GM18907 (cell line): ENCODE data around the gene RABL3.
"Not testable (repeated sequence)": the region's sequence is repeated elsewhere in the genome, so short reads cannot be mapped to it uniquely, and the experiment has no call there.

Experiments used
- ATAC-seq: cut with Tn5 transposase; IDR thresholded peaks from one replicate; pipeline ENCODE4 v1.9.1; 2021; ENCODE audit warnings: mild to moderate bottlenecking, moderate library complexity; ENCODE audit not compliant: unreplicated experiment

RABL3 gene

DNA sequence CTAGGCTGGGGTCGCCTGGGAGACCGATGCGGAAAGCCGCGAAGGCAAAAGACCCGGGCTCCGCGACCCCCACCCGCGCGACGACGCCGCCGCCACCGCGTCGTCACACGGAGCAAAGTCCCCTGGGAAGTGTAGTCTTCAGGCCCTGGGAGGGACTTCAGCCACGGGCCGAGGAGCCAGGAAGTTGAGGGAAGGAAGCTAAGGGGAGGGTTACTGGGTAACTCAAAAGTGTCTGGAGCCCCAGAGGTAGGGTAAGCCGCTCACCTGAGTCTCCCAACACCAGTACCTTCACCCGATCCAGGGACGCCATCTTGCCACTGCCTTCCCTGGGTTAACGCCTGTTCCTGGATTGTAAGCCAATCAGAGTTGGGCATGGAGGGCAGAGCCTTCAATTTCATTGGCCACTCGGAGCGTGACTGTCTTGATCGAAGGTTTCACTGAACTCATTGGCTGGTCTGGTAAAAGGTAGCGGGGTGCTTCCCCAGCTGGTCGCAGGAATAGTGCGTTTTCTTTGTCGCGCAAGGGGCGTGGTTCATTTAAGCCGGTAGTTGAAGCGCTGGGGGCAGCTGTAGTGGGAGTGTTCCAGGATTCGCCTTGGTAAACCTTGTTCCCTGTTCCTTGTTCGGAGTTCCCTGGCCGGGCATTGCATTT, at the start of gene RABL3, which contains the start of gene GTF2E1:
Gene RABL3, minus strand, starts transcription at position 319 of the 651 bp plus-strand sequence. Its CDS starts 9 bp downstream, at position 310.
Gene GTF2E1, plus strand, starts transcription at position 547 of the 651 bp plus-strand sequence. CDS start 7,809 bp downstream, outside the sequence.
- peak; percentile 99 for ATAC-seq

- no peak for ATAC-seq
Observed at GRCh38 chr3:120791913-120792312, 49.6 kb upstream of the RABL3 start.

GRCh38 chr3:120791010-120791409, 48.7 kb upstream of the RABL3 start:
- no peak for ATAC-seq

DNA sequence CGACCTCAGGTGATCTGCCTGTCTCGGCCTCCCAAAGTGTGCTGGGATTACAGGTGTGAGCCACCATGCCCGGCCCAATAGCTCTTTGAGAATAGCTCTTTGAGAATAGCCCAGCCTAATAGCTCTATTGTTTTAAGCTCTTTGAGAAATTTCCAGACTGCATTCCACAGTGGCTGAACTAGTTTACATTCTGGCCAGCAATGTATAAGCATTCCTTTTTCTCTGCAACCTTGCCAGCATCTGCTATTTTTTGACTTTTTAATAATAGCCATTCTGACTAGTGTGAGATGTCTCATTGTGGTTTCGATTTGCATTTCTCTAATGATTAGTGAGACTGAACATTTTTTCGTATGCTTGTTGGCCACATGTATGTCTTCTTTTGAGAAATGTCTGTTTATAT, 43.5 kb upstream of the RABL3 start:
- ATAC-seq: peak; percentile 77

DNA sequence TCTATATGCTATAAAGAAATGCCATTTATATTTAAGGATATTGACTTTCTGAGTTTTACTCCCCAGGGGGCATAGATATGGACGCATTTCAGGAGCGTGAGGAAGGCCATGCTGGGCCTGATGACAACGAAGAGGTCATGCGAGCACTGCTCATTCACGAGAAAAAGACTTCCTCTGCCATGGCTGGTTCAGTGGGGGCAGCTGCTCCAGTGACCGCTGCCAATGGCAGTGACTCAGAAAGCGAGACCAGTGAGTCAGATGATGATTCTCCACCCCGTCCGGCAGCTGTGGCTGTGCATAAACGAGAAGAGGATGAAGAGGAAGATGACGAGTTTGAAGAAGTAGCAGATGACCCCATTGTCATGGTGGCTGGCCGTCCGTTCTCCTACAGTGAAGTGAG, 38.7 kb upstream of the RABL3 start:
- peak; percentile 92 for ATAC-seq

DNA sequence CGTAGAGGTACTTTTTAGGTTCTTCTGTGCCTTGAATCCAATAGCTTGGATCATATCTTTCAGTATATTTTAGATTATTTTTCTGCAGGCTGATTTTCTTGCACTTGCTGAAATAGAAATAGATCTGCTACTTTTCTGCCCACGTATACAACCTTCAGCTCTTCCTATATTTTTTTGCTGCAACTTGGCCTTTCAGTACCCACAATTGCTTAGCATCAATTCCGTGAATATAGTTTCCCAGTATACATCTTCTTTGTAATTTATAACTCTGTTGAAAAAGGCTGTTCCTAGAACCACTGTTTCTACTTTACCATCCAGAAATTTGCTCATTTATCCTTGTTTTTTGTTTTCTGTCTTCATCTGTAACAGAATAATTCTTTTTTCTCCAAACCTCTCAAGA, 36.5 kb upstream of the RABL3 start:
- no peak for ATAC-seq

- no peak for ATAC-seq
Observed at GRCh38 chr3:120775411-120775810, 33.1 kb upstream of the RABL3 start.

DNA sequence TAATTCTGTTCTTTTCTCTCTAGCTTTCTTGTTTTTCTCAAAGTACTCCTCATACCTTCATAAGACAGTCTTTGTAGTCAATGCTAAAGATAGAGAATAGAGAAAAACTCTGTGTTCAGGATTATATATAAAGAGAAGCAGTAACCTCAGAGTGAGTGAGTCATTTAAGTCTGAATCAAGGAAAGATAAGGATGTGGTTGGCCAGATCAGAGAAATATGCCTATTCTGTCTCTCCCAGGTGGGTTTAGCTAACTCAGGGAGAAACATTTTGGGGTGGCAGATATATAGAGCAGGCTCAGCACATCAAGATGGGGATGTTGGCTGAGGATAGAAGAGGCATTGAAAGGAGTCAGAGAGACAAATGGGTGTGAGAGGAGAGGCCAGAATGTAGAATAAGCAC, 31.6 kb upstream of the RABL3 start:
- peak; percentile 88 for ATAC-seq

DNA sequence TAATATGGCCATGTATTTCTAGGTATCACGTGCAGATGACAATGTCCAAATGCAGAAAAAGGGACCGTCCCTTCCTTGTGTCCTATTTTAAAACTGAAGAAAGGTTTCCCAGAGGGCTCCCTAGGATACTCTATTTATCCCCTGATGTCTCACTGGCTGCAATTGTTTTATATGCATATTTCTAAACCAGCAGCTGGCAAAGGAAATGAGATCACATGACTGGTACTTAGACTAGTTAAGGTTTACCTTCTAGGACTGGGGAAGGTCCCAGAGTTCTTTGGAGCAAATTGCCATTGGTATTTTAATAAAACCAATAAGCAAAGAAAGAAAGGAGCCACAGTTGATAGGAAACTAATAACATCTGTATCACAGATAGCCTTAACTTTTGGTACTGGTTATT, 29.8 kb upstream of the RABL3 start:
- no peak for ATAC-seq

DNA sequence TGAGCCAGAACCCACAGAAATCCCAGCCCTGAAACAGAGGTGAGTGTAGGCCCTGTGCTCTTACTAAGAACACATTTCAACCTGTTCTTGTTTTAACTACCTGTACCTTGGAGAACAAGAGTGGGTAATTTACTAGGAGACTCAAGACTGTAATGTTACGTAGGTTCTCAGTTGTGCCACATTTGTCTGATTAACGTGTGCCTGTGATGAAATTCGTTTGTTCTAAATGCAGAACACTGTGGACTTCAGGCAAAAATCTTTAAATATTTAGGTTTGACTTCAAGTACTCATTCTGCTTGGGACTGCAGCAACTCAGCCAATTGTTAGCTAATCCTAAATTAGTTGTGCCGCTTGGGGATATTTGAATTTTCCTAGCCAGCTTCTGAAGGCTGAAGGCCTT, 28.6 kb upstream of the RABL3 start:
- no peak for ATAC-seq

DNA sequence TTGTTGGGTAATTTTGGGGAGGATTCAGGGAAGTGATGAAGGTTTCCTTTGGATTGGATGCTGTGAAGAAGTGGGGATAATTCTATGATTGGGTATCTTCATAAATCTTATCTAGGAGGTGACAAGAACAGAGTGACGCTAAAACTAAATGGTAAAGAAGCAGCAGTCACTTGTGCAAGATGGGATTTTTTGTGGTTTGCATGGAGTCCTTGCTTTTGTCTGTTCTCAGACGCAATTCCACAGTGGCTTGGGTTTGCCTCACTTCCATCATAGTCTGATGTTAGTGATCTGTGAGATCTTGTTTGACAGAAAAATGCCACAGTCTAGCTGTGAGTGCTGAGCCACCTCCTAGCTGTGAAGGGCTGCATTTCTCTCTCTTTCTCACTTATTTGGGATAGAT, 27.1 kb upstream of the RABL3 start:
- no peak for ATAC-seq

GRCh38 chr3:120767106-120767505, 24.8 kb upstream of the RABL3 start:
- ATAC-seq: no peak

DNA sequence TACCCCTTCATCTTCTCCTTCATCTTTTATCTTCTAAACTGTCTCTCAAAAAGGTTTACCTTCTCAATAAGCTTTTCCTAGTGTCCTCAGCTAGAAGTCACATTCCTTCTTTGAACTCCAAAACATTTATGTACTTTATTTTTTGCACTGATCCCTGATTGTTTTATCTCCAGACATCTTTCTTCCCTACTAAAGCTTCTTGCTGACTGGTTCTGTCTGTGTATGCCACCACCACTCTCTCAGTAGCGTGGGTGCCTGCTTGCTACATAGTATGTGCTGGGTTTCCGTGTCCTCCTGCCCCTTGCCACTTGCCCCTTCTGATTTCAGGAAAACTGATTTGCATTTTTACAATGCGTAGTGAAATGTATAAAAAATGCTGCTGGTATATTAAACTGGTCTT, 24.3 kb upstream of the RABL3 start:
- ATAC-seq: no peak

DNA sequence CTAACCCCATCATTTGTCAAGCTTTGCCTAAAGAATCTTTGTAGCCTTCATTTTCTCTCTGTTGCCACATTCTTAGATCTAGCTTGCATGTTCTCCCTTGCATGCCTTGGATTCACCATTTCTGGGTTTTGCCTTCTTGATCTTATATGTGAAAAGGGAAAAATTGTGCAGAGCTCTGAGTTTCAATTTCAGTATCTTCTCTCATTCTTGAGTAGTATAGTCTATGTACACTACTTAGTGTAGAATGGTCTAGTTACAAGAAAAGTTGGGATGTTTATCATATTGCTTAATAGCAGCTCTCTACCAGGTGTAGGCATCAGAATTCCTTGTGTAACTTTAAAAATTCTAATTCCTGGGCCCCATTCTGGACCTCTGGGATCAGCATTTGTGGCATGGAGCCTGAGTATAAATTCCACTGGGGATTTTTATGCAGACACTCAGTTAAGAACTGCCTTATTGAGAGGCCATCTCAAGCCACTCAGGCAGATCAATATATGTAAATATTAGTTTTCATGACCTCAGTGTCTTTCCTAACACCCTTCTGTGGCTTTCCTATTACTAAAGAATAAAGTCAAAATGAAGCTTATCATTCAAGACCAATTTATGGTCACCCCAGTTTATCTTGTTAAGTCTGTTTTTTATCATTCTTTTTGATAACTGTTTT, 23.6 kb upstream of the RABL3 start:
- ATAC-seq: peak; percentile 61

DNA sequence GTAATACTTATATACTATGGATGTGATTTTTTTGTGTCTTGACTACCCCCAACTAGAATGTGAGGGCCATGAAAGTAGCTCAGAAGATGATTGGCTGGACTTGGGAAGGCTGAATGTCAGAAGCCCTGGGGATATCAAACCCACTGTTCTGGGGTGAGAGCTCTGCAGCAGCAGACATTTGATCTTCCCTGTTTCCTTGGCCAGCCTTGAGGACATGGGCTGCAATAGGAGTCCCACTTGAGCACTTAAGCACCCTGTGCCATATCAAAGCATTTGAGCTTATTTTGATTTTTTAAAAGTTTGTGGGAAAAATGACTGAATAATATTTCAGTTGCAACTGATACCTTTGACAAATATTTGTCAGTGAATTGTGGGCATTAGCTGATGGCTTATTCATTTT, 21.9 kb upstream of the RABL3 start:
- ATAC-seq: peak; percentile 7

GRCh38 chr3:120763601-120764000, 21.3 kb upstream of the RABL3 start:
- ATAC-seq: peak; percentile 91

- ATAC-seq: no peak
Observed at GRCh38 chr3:120762615-120763014, 20.3 kb upstream of the RABL3 start.

DNA sequence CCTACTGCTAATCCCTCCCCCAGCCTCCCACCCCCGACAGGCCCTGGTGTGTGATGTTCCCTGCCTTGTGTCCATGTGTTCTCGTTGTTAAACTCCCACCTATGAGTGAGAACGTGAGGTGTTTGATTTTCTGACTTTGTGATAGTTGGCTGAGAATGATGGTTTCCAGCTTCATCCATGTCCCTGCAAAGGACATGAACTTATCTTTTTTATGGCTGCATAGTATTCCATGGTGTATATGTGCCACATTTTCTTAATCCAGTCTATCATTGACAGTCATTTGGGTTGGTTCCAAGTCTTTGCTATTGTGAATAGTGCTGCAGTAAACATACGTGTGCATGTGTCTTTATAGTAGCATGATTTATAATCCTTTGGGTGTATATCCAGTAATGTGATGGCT, 16.2 kb upstream of the RABL3 start:
- not testable (repeated sequence) for ATAC-seq

DNA sequence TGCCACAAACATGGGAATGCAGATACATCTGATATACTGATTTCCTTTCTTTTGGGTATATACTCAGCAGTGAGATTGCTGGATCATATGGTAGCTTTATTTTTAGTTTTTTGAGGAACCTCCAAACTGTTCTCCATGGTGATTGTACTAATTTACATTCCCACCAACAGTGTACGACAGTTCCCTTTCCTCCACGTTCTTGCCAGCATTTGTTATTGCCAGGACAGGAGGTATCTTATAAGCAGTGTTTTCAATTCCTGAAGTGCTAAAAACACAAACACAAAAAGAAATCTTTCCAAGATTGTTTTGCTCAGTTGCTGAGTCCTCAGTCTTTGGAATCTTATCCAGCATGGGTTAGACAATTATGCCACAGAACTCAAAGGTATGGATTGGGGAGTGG, 13.7 kb upstream of the RABL3 start:
- no peak for ATAC-seq

- no peak for ATAC-seq
Observed at GRCh38 chr3:120753810-120754209, 11.5 kb upstream of the RABL3 start.

DNA sequence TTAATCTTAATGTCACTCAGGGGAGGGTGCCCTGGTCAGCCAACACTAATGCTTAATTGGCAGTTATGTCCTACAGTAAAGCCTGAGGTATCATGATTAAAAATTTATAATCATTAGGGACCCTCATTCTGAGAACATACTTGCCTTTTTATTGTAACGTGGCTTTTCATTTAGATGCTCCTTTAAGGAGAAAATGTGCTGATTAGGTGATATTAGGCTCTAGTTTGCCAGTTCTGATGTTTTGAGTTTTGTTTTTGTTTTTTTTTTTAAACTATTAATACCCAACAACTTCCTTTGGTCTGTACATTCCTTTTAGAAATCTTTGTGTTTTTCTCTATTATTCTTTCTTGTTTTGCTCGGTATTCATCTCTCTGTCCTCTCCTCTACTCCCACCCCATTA, 10.5 kb upstream of the RABL3 start:
- no peak for ATAC-seq

GRCh38 chr3:120752230-120752629, 9.9 kb upstream of the RABL3 start:
- ATAC-seq: no peak

- ATAC-seq: no peak
Observed at GRCh38 chr3:120749843-120750242, 7.5 kb upstream of the RABL3 start.
